Cerebellar nuclear complex (tissue), 1 donor: Measurements from ENCODE around the gene F10.
"Not testable (repeated sequence)": the region's sequence is repeated elsewhere in the genome, so short reads cannot be mapped to it uniquely, and the experiment has no call there.

Experiments used
- DNase-seq, 2 experiments: peaks; one replicate each; lab custom pipeline; 2025; lab: John Stamatoyannopoulos, UW

The F10 gene

GRCh38 chr13:113122550-113123225 lies at the start of gene F10:
Gene F10 (plus strand): TSS chr13:113122799. CDS start chr13:113122856, 57 bp downstream.
- no peak for DNase-seq

DNA sequence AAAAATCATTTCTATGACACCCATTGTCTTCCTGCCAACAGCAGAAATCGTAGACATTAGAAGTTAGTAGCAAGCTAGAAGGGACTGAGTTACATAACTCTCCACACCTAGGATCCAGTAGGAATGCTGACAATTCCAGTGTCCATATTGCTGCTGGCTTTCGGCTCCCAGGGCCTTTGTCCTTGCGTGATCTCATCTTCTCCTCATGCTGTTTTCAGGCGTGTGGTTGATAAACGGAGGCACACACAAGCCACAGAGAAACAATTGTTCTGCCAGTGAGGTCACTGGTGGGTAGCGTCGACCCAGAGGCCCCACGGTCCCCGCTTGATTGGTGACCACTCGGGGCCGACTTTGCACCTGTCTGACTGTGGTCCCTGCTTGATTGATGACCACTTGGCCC lies 48.7 kb upstream of the F10 start:
- DNase-seq: no peak

- no peak for DNase-seq
Observed at GRCh38 chr13:113074401-113074800, 48.2 kb upstream of the F10 start.

GRCh38 chr13:113074876-113075275 lies 47.7 kb upstream of the F10 start:
- no peak for DNase-seq

DNA sequence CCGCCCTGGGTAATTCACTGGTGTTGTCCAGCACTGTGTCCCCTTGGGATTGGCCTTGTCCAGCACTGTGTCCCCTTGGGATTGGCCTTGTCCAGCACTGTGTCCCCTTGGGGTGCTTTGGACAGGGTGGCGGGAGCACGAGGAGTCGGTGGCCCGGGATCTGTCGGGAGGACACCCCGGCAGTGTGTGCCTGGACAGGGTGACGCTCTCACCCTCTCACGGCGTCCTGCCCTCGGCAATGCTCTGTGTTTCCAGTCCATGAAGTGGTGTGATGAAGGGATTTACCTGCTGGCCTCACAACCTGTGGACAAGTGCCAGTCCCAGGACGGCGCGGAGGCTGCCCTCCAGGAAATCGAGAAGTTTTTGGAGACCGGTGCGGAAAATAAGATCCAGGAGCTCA lies 46.9 kb upstream of the F10 start:
- no peak for DNase-seq

- DNase-seq: no peak
Observed at GRCh38 chr13:113076681-113077401, 45.8 kb upstream of the F10 start.

GRCh38 chr13:113077566-113077952 lies 45.0 kb upstream of the F10 start:
- DNase-seq: no peak

- DNase-seq: no peak
Observed at GRCh38 chr13:113077953-113078901, 44.4 kb upstream of the F10 start.

DNA sequence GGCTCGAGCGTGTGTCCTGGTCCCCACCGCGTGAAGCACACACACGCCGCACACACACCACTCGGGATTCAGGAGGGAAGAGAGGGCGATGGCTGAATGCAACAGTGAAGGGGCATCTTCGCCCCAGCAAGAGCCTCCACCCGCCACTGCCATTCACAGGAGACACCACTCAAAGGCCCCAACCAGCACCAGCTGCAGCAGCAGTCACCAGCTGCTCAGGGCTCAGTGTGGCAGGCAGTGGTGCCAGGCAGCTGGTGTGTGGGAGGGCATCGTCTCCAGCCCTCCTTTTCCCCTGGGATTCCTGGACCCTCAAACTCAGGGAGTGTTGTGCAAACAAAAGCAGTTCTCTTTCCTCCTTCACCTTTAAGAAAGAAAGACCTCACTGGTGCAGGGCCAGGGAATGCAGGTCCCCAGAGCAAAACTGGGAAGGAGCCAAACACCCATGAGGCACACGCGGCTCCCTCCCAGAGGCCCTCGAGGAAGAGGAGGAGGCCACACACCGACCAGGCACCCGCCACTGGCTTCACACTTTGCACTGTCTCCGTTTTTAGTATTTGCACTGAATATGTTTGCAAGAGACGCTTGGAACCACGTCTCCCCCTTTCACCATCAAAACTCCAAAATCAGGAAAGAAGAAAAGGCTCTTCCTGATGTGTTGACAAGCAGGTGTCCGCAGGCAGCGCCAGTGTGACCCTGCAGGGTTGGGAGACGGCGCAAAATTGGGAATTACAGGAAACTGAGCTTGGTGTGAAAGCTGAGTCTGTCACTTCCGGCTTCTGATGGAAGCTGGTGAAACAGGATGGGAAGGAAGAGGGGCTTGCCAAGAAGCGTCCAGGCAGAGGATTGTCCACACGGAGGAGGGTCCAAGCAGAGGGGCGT lies 43.5 kb upstream of the F10 start:
- no peak for DNase-seq

DNA sequence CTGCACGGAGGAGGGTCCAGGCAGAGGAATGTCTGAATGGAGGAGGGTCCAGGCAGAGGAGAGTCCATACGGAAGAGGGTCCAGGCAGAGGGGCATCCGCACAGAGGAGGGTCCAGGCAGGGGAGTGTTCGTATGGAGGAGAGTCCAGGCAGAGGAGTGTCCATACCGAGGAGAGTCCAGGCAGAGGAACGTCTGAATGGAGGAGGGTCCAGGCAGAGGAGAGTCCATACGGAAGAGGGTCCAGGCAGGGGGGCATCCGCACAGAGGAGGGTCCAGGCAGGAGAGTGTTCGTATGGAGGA lies 42.9 kb upstream of the F10 start:
- DNase-seq: not testable (repeated sequence)

GRCh38 chr13:113080361-113080831 lies 42.2 kb upstream of the F10 start:
- DNase-seq: no peak

- no peak for DNase-seq
Observed at GRCh38 chr13:113080901-113081521, 41.6 kb upstream of the F10 start.

- DNase-seq: no peak
Observed at GRCh38 chr13:113082198-113083021, 40.2 kb upstream of the F10 start.

- no peak for DNase-seq
Observed at GRCh38 chr13:113083022-113083373, 39.6 kb upstream of the F10 start.

DNA sequence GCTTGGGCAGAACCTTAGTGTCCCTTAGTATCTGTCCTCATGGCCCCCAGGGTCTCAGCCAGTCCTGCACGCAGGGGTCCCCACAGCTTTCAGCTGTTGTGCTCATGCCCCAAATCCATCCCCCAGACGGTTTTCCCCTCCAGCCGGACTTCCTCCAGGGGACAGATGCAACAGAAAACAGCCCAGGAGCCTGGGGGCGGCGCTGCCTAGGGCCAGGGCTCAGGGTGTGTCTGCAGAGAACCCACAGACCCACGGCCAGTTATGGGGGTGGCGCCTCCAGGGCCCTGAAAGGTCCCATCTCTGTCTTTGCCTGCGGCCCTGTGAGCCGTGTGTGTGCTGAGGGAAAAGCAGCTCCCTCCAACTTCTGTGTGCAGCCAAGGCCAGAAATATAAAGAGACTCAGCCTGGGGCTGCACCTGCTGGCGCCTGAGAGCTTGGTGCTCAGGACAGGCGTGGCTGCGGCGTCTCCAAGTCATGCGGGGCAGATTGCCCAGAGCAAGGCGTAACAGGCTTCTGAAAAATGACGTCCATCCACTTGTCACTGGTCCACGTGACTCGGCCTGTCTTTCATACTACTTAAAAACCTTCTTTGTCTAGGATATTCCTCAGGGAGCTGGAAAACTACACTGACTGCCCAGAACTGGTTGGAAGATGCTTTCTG lies 39.1 kb upstream of the F10 start:
- no peak for DNase-seq

- DNase-seq: no peak
Observed at GRCh38 chr13:113084094-113084942, 38.3 kb upstream of the F10 start.

- no peak for DNase-seq
Observed at GRCh38 chr13:113084943-113085540, 37.6 kb upstream of the F10 start.

- no peak for DNase-seq
Observed at GRCh38 chr13:113086031-113086750, 36.4 kb upstream of the F10 start.
